Endothelial cell of umbilical vein (primary cell): ENCODE measurements around the gene TBCC. TPM values are rescaled to one million over a fixed set of nuclear protein-coding genes. Genes with fewer than 3 reads are reported as not detected.

Experiments used
- BruUV-seq: library from RNA; stranded (reverse); fragments of 400-500 nt; replicated peaks from 2 replicates; lab custom pipeline; 2021; lab: Mats Ljungman, UMichigan
- CTCF ChIA-PET: fragments of 300-600, 350-600 bp; sonication (Branson Sonifier 250); formaldehyde crosslinking; loops from one replicate; lab custom pipeline; 2021; ENCODE audit warnings: antibody characterized with exemption, inconsistent platforms; lab: Charles Lee
- POLR2A ChIA-PET: fragments of 300-600, 350-600 bp; sonication (Branson Sonifier 250); formaldehyde crosslinking; loops from one replicate; lab custom pipeline; 2021; ENCODE audit warnings: antibody characterized with exemption, inconsistent platforms; lab: Charles Lee
- DNase-seq: peaks from one replicate; pipeline ENCODE4 v3.0.0-alpha.2; 2011; ENCODE audit warnings: low read depth, low spot score
- FAIRE-seq: peaks from 2 replicates; lab custom pipeline; 2011; peaks lifted over from hg19 to GRCh38; lab: Jason Lieb, UNC
- H2AFZ ChIP-seq: 2 replicates; pipeline ENCODE4 v1.6.0; 2012; ENCODE audit warnings: low read depth, low read length, control low read depth, inconsistent platforms
- H3K27ac ChIP-seq: 2 replicates; pipeline ENCODE4 v1.5.1; 2011; ENCODE audit warnings: low read depth, mild to moderate bottlenecking, control low read depth, low read length, moderate library complexity; ENCODE audit not compliant: insufficient read depth
- H3K27me3 ChIP-seq, 2 experiments: 2 replicates each; pipeline versions ENCODE4 v1.6.0 to v1.6.1; 2011; ENCODE audit warnings: low read length in 2 of 2, mixed read lengths in 1 of 2; ENCODE audit not compliant: control insufficient read depth in 2 of 2, insufficient read depth in 2 of 2
- H3K36me3 ChIP-seq, 2 experiments: 2 replicates in 1 of 2; 3 replicates in 1 of 2; pipeline ENCODE4 v1.5.1; 2011; ENCODE audit warnings: low read length in 2 of 2, mild to moderate bottlenecking in 1 of 2, moderate library complexity in 1 of 2; ENCODE audit not compliant: control insufficient read depth in 2 of 2, insufficient read depth in 2 of 2; ENCODE audit errors: extremely low read depth in 1 of 2
- H3K4me1 ChIP-seq: 3 replicates; pipeline ENCODE4 v1.5.1; 2011; ENCODE audit warnings: mild to moderate bottlenecking, low read length; ENCODE audit not compliant: control insufficient read depth, insufficient read depth; ENCODE audit errors: extremely low read depth
- H3K4me2 ChIP-seq: 2 replicates; pipeline ENCODE4 v1.6.1; 2011; ENCODE audit warnings: low read length, control low read depth, mixed read lengths; ENCODE audit not compliant: insufficient read depth
- H3K4me3 ChIP-seq, 3 experiments: fragments of 200-600 bp in 1 of 3; sonication (generic), shearing (Covaris generic) in 1 of 3; replicated peaks in 1 of 3; 2 replicates each; pipeline ENCODE4 v1.5.1; 2011 to 2016; ENCODE audit warnings: control low read depth in 3 of 3, low read length in 3 of 3, mild to moderate bottlenecking in 2 of 3, inconsistent platforms in 1 of 3, low read depth in 1 of 3, moderate library complexity in 1 of 3; ENCODE audit not compliant: insufficient read depth in 1 of 3
- H3K79me2 ChIP-seq: 2 replicates; pipeline ENCODE4 v1.6.0; 2012; ENCODE audit warnings: low read length, inconsistent platforms; ENCODE audit not compliant: control insufficient read depth, insufficient read depth
- H3K9ac ChIP-seq: replicated peaks from 2 replicates; pipeline ENCODE3; 2011; ENCODE audit warnings: low read length, control low read depth; ENCODE audit not compliant: insufficient read depth; ENCODE audit errors: extremely low read depth
- H3K9me1 ChIP-seq: replicated peaks from 3 replicates; pipeline ENCODE4 v1.6.0; 2011; ENCODE audit warnings: mild to moderate bottlenecking, low read length; ENCODE audit not compliant: control insufficient read depth, insufficient read depth; ENCODE audit errors: extremely low read depth
- H3K9me3 ChIP-seq: replicated peaks from 2 replicates; pipeline ENCODE4 v1.5.1; 2012; ENCODE audit warnings: low read length, inconsistent platforms; ENCODE audit not compliant: control insufficient read depth, insufficient read depth
- H4K20me1 ChIP-seq: replicated peaks from 2 replicates; pipeline ENCODE3; 2011; ENCODE audit warnings: mild to moderate bottlenecking, low read length; ENCODE audit not compliant: control insufficient read depth, insufficient read depth; ENCODE audit errors: extremely low read depth
- CTCF ChIP-seq, 2 donors: IDR thresholded peaks; 1 replicate in 1 of 2; 2 replicates in 1 of 2; pipeline ENCODE4 v1.5.1; 2011; ENCODE audit warnings: low read length in 2 of 2, mild to moderate bottlenecking in 2 of 2, moderate library complexity in 2 of 2, control low read depth in 1 of 2, inconsistent platforms in 1 of 2, low read depth in 1 of 2; ENCODE audit not compliant: insufficient read depth in 1 of 2; ENCODE audit errors: extremely low read depth in 1 of 2
- EZH2 ChIP-seq: IDR thresholded peaks from 2 replicates; pipeline ENCODE4 v1.6.1; 2012; ENCODE audit warnings: borderline replicate concordance, low read depth, mild to moderate bottlenecking, moderate library complexity, low read length, inconsistent platforms; ENCODE audit not compliant: severe bottlenecking
- FOS ChIP-seq: IDR thresholded peaks from 2 replicates; pipeline ENCODE4 v1.6.1; 2011; ENCODE audit warnings: mild to moderate bottlenecking, low read length, moderate library complexity, borderline replicate concordance; ENCODE audit not compliant: insufficient read depth
- GATA2 ChIP-seq: IDR thresholded peaks from 2 replicates; pipeline ENCODE4 v1.7.0; 2011; ENCODE audit warnings: low read depth, mild to moderate bottlenecking, moderate library complexity, mixed read lengths, low read length; ENCODE audit not compliant: insufficient read length, insufficient read depth
- JUN ChIP-seq: IDR thresholded peaks from 2 replicates; pipeline ENCODE4 v1.6.1; 2011; ENCODE audit warnings: borderline replicate concordance, low read depth; ENCODE audit not compliant: insufficient read length, insufficient read depth
- MYC ChIP-seq: IDR thresholded peaks from one replicate; pipeline ENCODE4 v1.6.1; 2011; ENCODE audit warnings: mild to moderate bottlenecking, low read depth, low read length
- POLR2A ChIP-seq: IDR thresholded peaks from 2 replicates; pipeline ENCODE4 v1.6.1; 2012; ENCODE audit warnings: low read depth, mild to moderate bottlenecking, control low read depth, low read length
- POLR2AphosphoS5 ChIP-seq: IDR thresholded peaks from 2 replicates; pipeline ENCODE4 v1.6.1; 2012; ENCODE audit warnings: low read depth, mild to moderate bottlenecking, control low read depth, low read length, moderate library complexity; ENCODE audit not compliant: insufficient read depth
- dilution Hi-C: fragments of 300-500 bp; cut with MboI; formaldehyde crosslinking; loops from one replicate; pipeline ENCODE4 v1.15.0; 2019; ENCODE audit warnings: low sequenced_read_pairs; ENCODE audit not compliant: extremely low pct_ligation_motif_present
- intact Hi-C: fragments of 100-400 bp; cut with micrococcal nuclease; formaldehyde crosslinking; loops from one replicate; pipeline ENCODE4 v1.10.0; 2022
- polyA plus RNA-seq, 4 experiments: library from polyadenylated mRNA; depleted of rRNA in 3 of 4; stranded (reverse) in 3 of 4; unstranded in 1 of 4; fragments of >200 nt; gene quantifications; 2 replicates each; pipeline versions ENCODE4 v1.2.1 to v1.2.3, GENCODE V29; 2011 to 2012; ENCODE audit warnings: missing spikeins in 1 of 4
- total RNA-seq: library from RNA; stranded (reverse); gene quantifications from 2 replicates; pipeline ENCODE4 v1.2.3, GENCODE V29; 2021
- TF ChIP-seq, protein P1 (sequence below): IDR thresholded peaks from 2 replicates; pipeline ENCODE4 v1.6.1; 2011; ENCODE audit not compliant: insufficient read depth, insufficient read length

TBCC gene
- total and polyA plus RNA-seq, 2 donors (not counting 3 experiments of a cell fraction or from before 2014, with no cell fraction given), result 15.9 to 19.1 TPM

DNA sequence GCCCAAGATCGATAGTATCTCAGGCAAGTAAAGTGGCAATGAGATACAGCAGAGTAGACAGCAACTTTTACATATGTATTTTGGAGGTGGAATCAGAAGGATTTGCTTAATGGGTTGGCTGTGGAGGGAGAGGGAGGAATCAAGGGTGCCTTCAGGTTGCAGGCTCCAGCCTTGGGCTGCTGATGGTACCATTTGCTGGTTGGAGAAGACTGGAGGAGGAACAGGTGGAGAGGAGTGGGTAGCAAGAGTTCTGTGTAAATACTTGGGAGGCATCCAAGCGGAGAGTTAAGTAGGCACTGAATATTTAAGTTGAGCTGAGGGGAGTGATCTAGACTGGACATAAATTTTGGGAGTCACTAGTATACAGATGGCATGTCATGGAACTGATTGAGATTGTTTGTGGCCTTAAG, 41.2 kb upstream of the TBCC start:
- Histone ChIP-seq H3K79me2 (peaks cover 46% of the 10 kb centered on the region), H3K4me2 (no peak overlapping the region)
- intact Hi-C loops, result no loop called here

More for the DNA sequence above, 41.2 kb upstream of the TBCC start:
- Histone ChIP-seq H3K36me3 (no peaks in the 10 kb centered on the region), H3K9me3 (no peaks in the 10 kb centered on the region), H3K9me1 (no peaks in the 10 kb centered on the region), H4K20me1 (no peaks in the 10 kb centered on the region), H3K27me3 (no peaks in the 10 kb centered on the region), H3K4me3 (no peak overlapping the region), H3K9ac (no peak overlapping the region), H3K27ac (no peak overlapping the region), H3K4me1 (peaks cover 10% of the 10 kb centered on the region), H2AFZ (no peak overlapping the region)
- ChIA-PET CTCF (interaction anchor here (1.3 to 1.4 kb wide), 2 partner anchors 38 to 94 kb away, joined by 3 read pairs; no protein-coding TSS in a partner anchor), POLR2A (interaction anchor here (1.2 kb wide), 1 partner anchor 41 kb away, joined by 5 read pairs; the partner anchor contains the start of gene TBCC)
- FAIRE-seq (no peak), DNase-seq (no peak)
- BruUV-seq, result no TSS peak
- dilution Hi-C loops, result no loop called here
- TF ChIP-seq, protein P1, sequence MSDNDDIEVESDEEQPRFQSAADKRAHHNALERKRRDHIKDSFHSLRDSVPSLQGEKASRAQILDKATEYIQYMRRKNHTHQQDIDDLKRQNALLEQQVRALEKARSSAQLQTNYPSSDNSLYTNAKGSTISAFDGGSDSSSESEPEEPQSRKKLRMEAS, result no peak
- TF ChIP-seq JUN, result no peak
- TF ChIP-seq FOS, result no peak
- TF ChIP-seq POLR2AphosphoS5, result no peak
- no peak for TF ChIP-seq MYC
- no peak for TF ChIP-seq GATA2
- TF ChIP-seq EZH2, result no peak
- no peak for TF ChIP-seq CTCF (IDR thresholded peaks at IDR 0.05; ENCODE audit: extremely low read depth in 1 of 2, insufficient read depth in 1 of 2, low read depth in 1 of 2, low read length in 2 of 2)
- TF ChIP-seq POLR2A, result no peak
